Measurements from ENCODE around the gene COX5B. TPM values are rescaled to one million over a fixed set of nuclear protein-coding genes. Genes with fewer than 3 reads are reported as not detected.

Gene COX5B
- total and polyA plus RNA-seq, 10 of the 15 experiments (the other 5 are each of a cell fraction or from before 2014, with no cell fraction given), result 69.5 to 518 (median 363) TPM

DNA sequence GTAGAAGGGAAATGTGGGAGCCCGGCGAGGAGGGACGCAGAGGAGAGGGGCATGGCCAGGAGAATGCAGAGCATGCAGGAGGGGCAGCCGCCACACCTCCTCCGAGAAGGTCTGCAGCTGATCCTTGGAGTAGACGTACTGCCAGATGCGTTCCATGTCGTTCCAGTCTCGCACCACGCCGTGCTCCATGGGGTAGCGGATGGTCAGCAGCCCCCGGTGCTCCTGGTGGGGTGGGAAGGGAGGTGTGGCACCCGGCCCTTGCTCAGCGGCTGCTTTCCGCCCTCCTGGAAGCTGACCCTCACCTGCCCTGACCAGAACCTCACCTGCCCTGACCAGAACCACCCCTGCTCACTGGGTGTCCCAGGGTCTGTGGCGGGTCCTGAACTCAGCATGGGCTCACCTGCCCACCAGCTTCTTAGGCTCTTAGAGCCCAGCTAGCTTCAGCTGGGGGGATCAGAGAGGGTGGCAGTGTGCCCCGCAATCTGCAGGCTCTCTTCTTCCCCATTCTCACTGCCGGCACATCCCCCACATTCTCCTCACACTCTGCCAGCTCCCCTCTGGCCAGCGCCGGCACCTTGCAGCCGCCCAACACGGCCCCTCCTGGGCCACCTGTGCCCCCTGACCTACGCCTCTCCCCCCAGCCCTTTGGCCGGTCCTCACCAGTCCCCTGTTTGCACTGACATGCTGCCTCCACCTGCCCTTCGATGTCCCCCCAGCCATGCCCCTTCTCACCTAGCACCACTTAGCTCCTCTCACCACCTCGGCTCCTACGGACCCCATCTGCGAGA, 13.6 kb downstream of the COX5B start (continued):
- no peak for TF ChIP-seq BHLHE40 (IDR thresholded peaks at IDR 0.05; ENCODE audit: borderline replicate concordance in 1 of 2, low read depth in 2 of 2, low read length in 1 of 2)
- TF ChIP-seq HDGF (IDR thresholded peaks at IDR 0.05), result no peak
- TF ChIP-seq WRNIP1 (IDR thresholded peaks at IDR 0.05; ENCODE audit: borderline replicate concordance, low read depth, low read length), result no peak
- TF ChIP-seq, protein P1, sequence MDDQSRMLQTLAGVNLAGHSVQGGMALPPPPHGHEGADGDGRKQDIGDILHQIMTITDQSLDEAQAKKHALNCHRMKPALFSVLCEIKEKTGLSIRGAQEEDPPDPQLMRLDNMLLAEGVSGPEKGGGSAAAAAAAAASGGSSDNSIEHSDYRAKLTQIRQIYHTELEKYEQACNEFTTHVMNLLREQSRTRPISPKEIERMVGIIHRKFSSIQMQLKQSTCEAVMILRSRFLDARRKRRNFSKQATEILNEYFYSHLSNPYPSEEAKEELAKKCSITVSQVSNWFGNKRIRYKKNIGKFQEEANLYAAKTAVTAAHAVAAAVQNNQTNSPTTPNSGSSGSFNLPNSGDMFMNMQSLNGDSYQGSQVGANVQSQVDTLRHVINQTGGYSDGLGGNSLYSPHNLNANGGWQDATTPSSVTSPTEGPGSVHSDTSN (IDR thresholded peaks at IDR 0.05; ENCODE audit: insufficient replicate concordance, low read depth, low read length), result no peak
- TF ChIP-seq, protein P2, sequence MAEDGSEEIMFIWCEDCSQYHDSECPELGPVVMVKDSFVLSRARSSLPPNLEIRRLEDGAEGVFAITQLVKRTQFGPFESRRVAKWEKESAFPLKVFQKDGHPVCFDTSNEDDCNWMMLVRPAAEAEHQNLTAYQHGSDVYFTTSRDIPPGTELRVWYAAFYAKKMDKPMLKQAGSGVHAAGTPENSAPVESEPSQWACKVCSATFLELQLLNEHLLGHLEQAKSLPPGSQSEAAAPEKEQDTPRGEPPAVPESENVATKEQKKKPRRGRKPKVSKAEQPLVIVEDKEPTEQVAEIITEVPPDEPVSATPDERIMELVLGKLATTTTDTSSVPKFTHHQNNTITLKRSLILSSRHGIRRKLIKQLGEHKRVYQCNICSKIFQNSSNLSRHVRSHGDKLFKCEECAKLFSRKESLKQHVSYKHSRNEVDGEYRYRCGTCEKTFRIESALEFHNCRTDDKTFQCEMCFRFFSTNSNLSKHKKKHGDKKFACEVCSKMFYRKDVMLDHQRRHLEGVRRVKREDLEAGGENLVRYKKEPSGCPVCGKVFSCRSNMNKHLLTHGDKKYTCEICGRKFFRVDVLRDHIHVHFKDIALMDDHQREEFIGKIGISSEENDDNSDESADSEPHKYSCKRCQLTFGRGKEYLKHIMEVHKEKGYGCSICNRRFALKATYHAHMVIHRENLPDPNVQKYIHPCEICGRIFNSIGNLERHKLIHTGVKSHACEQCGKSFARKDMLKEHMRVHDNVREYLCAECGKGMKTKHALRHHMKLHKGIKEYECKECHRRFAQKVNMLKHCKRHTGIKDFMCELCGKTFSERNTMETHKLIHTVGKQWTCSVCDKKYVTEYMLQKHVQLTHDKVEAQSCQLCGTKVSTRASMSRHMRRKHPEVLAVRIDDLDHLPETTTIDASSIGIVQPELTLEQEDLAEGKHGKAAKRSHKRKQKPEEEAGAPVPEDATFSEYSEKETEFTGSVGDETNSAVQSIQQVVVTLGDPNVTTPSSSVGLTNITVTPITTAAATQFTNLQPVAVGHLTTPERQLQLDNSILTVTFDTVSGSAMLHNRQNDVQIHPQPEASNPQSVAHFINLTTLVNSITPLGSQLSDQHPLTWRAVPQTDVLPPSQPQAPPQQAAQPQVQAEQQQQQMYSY (CRISPR knock-in tag; IDR thresholded peaks at IDR 0.05), result no peak
- TF ChIP-seq, protein P3, sequence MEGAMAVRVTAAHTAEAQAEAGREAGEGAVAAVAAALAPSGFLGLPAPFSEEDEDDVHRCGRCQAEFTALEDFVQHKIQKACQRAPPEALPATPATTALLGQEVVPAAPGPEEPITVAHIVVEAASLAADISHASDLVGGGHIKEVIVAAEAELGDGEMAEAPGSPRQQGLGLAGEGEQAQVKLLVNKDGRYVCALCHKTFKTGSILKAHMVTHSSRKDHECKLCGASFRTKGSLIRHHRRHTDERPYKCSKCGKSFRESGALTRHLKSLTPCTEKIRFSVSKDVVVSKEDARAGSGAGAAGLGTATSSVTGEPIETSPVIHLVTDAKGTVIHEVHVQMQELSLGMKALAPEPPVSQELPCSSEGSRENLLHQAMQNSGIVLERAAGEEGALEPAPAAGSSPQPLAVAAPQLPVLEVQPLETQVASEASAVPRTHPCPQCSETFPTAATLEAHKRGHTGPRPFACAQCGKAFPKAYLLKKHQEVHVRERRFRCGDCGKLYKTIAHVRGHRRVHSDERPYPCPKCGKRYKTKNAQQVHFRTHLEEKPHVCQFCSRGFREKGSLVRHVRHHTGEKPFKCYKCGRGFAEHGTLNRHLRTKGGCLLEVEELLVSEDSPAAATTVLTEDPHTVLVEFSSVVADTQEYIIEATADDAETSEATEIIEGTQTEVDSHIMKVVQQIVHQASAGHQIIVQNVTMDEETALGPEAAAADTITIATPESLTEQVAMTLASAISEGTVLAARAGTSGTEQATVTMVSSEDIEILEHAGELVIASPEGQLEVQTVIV (IDR thresholded peaks at IDR 0.05; ENCODE audit: borderline replicate concordance, partially characterized antibody), result no peak
- no peak for TF ChIP-seq FOXK2 (IDR thresholded peaks at IDR 0.05)
- no peak for TF ChIP-seq TAF1 (IDR thresholded peaks at IDR 0.05; ENCODE audit: borderline replicate concordance, low read depth, low read length)
